H1 (cell line): ENCODE measurements around the gene REPIN1. TPM values are rescaled to one million over a fixed set of nuclear protein-coding genes. Genes with fewer than 3 reads are reported as not detected.

Source experiments
- CHD2 ChIP-seq: IDR thresholded peaks from 2 replicates; pipeline ENCODE4 v1.6.1; 2012; ENCODE audit warnings: low read length, improper control_type of control experiment
- CREB1 ChIP-seq: IDR thresholded peaks from 2 replicates; pipeline ENCODE4 v1.6.1; 2012; ENCODE audit warnings: inconsistent platforms
- GTF2F1 ChIP-seq: IDR thresholded peaks from 2 replicates; pipeline ENCODE4 v1.6.1; 2012; ENCODE audit warnings: low read depth, low read length, improper control_type of control experiment, borderline replicate concordance
- SP4 ChIP-seq: IDR thresholded peaks from 2 replicates; pipeline ENCODE4 v1.6.1; 2012; ENCODE audit warnings: low read length, inconsistent platforms
- polyA plus RNA-seq, 7 experiments: library from polyadenylated mRNA; depleted of rRNA in 3 of 7; stranded (reverse) in 5 of 7; unstranded in 2 of 7; fragments of >200 nt in 5 of 7; fragments of 200-250 nt in 2 of 7; gene quantifications; 1 replicate in 5 of 7; 2 replicates in 1 of 7; 4 replicates in 1 of 7; pipeline versions ENCODE4 v1.2.1 to v1.2.3, GENCODE V29; 2011 to 2013; ENCODE audit warnings: missing spikeins in 2 of 7, mixed read lengths in 2 of 7
- total RNA-seq: library from RNA; stranded (reverse); fragmentation: NEBNext Ultra II Directional; extraction: Animal tissue kit (Norgen Biotek cat#: 25700); gene quantifications from 2 replicates; pipeline ENCODE4 v1.2.1, GENCODE V29; 2021
- TF ChIP-seq, protein P1 (sequence below): fragments of 300-600 bp; sonication (generic); IDR thresholded peaks from 2 replicates; pipeline ENCODE4 v1.7.1; 2012; ENCODE audit warnings: low read length, moderate library complexity, mild to moderate bottlenecking, inconsistent platforms; ENCODE audit not compliant: insufficient replicate concordance

REPIN1 gene
- total and polyA plus RNA-seq, 2 of the 8 experiments (the other 6 are each of a cell fraction or from before 2014, with no cell fraction given), result 98.6 to 125 TPM

DNA sequence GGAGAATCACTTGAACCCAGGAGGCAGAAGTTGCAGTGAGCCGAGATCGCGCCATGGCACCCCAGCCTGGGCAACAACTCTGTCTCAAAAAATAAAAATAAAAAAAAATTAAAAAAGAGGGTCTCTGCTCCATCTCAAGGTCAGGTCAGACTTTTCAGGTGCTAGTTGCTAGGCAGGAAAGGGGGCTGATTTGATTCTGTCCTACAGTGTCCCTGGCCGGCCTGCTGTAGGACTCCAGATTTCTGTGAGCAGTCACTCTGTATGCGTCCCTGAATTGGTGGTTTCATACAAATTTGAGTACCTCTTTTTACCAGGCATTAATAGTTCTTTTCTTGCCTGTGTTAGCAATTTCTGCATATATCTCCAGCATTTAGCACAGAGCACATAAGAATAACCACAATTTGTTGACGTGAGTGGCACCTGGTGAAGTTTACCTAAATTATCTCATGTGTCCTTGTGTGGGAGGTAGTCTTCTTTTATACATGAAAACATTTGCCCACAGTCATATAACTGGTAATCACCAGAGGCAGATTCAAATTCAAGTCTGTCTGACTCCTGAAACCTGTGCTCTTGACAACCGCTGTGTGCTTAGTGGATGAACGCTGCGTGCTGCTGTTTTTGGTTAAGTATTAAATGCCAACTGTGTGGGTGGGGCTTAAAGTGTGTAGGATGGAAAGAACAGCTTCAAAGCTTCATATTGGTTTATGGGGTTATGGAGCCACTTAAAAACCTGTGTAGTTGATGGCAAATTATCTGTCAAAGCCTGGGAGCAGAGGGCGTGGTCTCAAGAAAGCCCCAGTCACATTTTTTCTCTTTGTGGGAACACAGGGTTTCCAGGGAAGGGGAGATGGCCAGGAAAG, 7.3 kb downstream of the REPIN1 start (continued):
- TF ChIP-seq, protein P1, sequence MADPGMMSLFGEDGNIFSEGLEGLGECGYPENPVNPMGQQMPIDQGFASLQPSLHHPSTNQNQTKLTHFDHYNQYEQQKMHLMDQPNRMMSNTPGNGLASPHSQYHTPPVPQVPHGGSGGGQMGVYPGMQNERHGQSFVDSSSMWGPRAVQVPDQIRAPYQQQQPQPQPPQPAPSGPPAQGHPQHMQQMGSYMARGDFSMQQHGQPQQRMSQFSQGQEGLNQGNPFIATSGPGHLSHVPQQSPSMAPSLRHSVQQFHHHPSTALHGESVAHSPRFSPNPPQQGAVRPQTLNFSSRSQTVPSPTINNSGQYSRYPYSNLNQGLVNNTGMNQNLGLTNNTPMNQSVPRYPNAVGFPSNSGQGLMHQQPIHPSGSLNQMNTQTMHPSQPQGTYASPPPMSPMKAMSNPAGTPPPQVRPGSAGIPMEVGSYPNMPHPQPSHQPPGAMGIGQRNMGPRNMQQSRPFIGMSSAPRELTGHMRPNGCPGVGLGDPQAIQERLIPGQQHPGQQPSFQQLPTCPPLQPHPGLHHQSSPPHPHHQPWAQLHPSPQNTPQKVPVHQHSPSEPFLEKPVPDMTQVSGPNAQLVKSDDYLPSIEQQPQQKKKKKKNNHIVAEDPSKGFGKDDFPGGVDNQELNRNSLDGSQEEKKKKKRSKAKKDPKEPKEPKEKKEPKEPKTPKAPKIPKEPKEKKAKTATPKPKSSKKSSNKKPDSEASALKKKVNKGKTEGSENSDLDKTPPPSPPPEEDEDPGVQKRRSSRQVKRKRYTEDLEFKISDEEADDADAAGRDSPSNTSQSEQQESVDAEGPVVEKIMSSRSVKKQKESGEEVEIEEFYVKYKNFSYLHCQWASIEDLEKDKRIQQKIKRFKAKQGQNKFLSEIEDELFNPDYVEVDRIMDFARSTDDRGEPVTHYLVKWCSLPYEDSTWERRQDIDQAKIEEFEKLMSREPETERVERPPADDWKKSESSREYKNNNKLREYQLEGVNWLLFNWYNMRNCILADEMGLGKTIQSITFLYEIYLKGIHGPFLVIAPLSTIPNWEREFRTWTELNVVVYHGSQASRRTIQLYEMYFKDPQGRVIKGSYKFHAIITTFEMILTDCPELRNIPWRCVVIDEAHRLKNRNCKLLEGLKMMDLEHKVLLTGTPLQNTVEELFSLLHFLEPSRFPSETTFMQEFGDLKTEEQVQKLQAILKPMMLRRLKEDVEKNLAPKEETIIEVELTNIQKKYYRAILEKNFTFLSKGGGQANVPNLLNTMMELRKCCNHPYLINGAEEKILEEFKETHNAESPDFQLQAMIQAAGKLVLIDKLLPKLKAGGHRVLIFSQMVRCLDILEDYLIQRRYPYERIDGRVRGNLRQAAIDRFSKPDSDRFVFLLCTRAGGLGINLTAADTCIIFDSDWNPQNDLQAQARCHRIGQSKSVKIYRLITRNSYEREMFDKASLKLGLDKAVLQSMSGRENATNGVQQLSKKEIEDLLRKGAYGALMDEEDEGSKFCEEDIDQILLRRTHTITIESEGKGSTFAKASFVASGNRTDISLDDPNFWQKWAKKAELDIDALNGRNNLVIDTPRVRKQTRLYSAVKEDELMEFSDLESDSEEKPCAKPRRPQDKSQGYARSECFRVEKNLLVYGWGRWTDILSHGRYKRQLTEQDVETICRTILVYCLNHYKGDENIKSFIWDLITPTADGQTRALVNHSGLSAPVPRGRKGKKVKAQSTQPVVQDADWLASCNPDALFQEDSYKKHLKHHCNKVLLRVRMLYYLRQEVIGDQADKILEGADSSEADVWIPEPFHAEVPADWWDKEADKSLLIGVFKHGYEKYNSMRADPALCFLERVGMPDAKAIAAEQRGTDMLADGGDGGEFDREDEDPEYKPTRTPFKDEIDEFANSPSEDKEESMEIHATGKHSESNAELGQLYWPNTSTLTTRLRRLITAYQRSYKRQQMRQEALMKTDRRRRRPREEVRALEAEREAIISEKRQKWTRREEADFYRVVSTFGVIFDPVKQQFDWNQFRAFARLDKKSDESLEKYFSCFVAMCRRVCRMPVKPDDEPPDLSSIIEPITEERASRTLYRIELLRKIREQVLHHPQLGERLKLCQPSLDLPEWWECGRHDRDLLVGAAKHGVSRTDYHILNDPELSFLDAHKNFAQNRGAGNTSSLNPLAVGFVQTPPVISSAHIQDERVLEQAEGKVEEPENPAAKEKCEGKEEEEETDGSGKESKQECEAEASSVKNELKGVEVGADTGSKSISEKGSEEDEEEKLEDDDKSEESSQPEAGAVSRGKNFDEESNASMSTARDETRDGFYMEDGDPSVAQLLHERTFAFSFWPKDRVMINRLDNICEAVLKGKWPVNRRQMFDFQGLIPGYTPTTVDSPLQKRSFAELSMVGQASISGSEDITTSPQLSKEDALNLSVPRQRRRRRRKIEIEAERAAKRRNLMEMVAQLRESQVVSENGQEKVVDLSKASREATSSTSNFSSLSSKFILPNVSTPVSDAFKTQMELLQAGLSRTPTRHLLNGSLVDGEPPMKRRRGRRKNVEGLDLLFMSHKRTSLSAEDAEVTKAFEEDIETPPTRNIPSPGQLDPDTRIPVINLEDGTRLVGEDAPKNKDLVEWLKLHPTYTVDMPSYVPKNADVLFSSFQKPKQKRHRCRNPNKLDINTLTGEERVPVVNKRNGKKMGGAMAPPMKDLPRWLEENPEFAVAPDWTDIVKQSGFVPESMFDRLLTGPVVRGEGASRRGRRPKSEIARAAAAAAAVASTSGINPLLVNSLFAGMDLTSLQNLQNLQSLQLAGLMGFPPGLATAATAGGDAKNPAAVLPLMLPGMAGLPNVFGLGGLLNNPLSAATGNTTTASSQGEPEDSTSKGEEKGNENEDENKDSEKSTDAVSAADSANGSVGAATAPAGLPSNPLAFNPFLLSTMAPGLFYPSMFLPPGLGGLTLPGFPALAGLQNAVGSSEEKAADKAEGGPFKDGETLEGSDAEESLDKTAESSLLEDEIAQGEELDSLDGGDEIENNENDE, result no peak
- TF ChIP-seq SP4 (no peak), CHD2 (no peak), CREB1 (no peak), GTF2F1 (no peak)
